ENCODE data around the gene CLDN34.

The CLDN34 gene

DNA sequence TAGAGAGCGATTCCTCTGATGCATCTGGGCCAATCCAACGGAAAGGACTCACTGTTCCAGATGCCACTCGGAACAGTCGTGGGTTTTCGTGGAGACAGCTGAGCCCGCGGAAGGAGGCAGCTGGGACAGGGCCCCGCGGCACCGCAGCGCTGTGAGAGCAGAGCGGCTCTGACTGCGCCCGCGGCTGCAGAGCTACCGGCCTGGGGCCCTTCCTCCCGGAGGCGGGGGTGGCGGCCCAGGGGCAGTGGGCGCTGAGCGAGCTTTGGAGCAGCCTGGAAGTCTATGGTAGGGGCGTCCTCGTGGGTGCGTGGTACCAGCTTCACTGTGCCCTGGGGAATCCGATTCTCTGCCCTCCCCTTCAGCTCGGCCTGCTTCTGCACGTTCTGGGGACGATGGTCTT, 24.9 kb downstream of the CLDN34 start:
- H2AFZ ChIP-seq (ENCODE audit: low read depth, low read length), result no peak overlapping the region
- no peaks in the 10 kb centered on the region for H3K36me3 ChIP-seq (ENCODE audit: insufficient read depth, low read length)
- no peak overlapping the region for H3K4me3 ChIP-seq (ENCODE audit: low read length)
- H3K4me1 ChIP-seq (ENCODE audit: insufficient read depth, low read length), result no peaks in the 10 kb centered on the region
- no peaks in the 10 kb centered on the region for H3K27me3 ChIP-seq (ENCODE audit: insufficient read depth, low read length)
- no peaks in the 10 kb centered on the region for H3K9me3 ChIP-seq (ENCODE audit: low read length)

DNA sequence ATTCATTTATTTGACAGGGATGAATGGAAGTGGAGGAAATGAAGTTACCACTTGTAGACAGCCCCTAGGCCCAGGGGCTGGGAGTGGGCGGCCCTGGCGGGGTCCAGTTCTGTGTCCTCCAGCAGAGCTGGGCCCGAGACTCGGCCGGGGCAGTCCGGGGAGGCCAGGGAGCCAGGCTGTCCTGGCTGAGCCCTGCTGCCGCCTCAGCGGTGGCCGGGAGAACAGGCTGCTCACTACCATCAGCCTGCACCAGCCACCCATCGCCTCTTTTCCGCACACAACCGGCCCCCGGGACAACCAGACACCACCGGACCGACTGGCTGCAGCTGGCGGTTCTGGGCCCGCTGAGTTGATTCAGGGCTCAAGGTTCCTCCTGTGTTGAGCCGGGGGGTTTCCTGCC, 25.6 kb downstream of the CLDN34 start:
- Histone ChIP-seq H3K4me3 (ENCODE audit: low read length) (no peak overlapping the region), H3K27me3 (ENCODE audit: insufficient read depth, low read length) (no peaks in the 10 kb centered on the region), H3K9me3 (ENCODE audit: low read length) (no peaks in the 10 kb centered on the region), H2AFZ (ENCODE audit: low read depth, low read length) (no peak overlapping the region), H3K4me1 (ENCODE audit: insufficient read depth, low read length) (no peaks in the 10 kb centered on the region), H3K36me3 (ENCODE audit: insufficient read depth, low read length) (no peaks in the 10 kb centered on the region)

DNA sequence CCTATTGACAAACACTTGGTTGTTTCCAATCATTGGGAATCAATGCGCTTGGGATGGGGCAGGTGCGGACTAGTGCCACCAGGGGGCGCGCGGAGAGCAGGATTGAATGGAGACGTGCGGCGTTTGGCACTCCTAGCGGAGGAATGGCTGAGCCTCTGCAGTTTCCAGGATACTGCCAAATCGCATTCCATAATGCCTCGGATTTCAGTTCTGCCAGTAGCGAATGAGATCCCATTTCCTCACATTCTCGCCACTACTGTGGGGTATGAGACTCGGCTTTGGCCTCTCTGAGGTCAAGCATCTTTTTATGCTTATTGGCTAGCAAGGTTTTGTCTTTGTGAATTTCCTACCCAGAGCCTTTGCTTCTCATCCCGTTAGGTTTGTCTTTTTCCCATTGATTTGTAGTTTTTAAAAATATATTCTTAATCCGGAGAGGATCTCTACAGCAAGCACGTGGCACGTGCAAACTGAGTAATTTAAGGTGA, 28.7 kb downstream of the CLDN34 start:
- Histone ChIP-seq H3K36me3 (ENCODE audit: insufficient read depth, low read length) (no peaks in the 10 kb centered on the region), H3K9me3 (ENCODE audit: low read length) (no peaks in the 10 kb centered on the region), H3K4me3 (ENCODE audit: low read length) (no peak overlapping the region), H2AFZ (ENCODE audit: low read depth, low read length) (no peak overlapping the region), H3K27me3 (ENCODE audit: insufficient read depth, low read length) (no peaks in the 10 kb centered on the region), H3K4me1 (ENCODE audit: insufficient read depth, low read length) (no peaks in the 10 kb centered on the region)

DNA sequence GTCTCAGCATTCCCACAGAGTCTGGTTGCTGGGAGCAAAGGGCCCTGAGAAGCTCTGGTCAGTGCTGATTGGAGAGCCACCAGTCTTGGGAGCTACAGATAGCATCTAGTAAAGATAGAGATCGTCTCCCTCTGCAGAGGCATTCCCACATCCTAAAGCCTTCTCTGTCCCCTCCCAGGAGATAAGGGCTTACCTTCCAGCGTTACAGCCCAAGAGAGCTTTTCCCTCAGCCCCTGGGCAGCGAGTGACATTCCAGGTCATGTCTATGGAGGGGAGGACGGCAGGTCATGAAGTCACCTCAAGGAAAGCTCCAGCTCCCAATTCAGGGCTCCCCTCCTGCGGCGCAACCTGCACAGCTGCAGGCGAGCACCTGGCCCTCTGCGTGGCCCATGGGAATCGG, 29.9 kb downstream of the CLDN34 start:
- Histone ChIP-seq H2AFZ (ENCODE audit: low read depth, low read length) (no peak overlapping the region), H3K4me3 (ENCODE audit: low read length) (no peak overlapping the region), H3K27me3 (ENCODE audit: insufficient read depth, low read length) (no peaks in the 10 kb centered on the region), H3K36me3 (ENCODE audit: insufficient read depth, low read length) (no peaks in the 10 kb centered on the region), H3K4me1 (ENCODE audit: insufficient read depth, low read length) (no peaks in the 10 kb centered on the region), H3K9me3 (ENCODE audit: low read length) (no peaks in the 10 kb centered on the region)

DNA sequence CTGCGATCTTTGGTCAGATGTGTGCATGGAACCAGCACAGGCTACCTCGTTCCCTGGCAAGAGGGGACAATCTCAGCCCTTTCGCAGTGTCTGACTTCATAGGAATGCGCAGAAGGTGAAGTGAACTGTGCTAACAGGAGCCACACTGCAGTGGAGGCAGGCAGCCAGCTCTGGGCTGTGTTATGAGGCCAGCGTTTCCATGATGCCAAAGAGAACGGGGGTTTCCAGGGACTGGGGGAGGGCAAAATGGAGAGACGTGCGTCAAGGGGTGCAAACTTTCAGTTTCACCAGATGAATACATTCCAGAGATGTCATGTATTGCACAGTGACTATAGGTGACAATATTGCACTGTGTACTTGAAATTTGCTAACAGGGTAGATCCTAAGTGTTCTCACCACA, 30.4 kb downstream of the CLDN34 start:
- no peak overlapping the region for H2AFZ ChIP-seq (ENCODE audit: low read depth, low read length)
- no peaks in the 10 kb centered on the region for H3K36me3 ChIP-seq (ENCODE audit: insufficient read depth, low read length)
- no peaks in the 10 kb centered on the region for H3K9me3 ChIP-seq (ENCODE audit: low read length)
- no peaks in the 10 kb centered on the region for H3K27me3 ChIP-seq (ENCODE audit: insufficient read depth, low read length)
- H3K4me3 ChIP-seq (ENCODE audit: low read length), result no peak overlapping the region
- no peaks in the 10 kb centered on the region for H3K4me1 ChIP-seq (ENCODE audit: insufficient read depth, low read length)

DNA sequence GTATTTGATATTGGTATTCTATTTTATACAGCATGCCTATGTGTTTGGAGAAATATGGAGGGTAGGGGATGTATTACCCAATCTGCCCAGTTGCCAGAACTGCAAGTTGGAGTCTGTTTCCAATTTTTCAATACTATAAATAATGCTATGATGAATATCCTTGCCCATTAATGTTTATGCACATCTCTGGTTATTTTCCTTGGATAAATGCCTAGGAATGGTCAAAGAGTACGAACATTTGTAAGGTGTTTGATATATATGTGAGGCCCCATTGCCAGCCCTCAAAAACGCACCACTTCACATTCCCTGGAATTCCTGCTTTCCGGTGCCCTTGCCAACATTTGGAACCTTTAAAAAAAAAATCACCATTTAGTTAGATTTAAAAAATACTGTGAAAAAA, 34.3 kb downstream of the CLDN34 start:
- Histone ChIP-seq H3K9me3 (ENCODE audit: low read length) (no peaks in the 10 kb centered on the region), H3K4me3 (ENCODE audit: low read length) (no peak overlapping the region), H3K4me1 (ENCODE audit: insufficient read depth, low read length) (no peaks in the 10 kb centered on the region), H3K27me3 (ENCODE audit: insufficient read depth, low read length) (no peaks in the 10 kb centered on the region), H3K36me3 (ENCODE audit: insufficient read depth, low read length) (no peaks in the 10 kb centered on the region), H2AFZ (ENCODE audit: low read depth, low read length) (no peak overlapping the region)

DNA sequence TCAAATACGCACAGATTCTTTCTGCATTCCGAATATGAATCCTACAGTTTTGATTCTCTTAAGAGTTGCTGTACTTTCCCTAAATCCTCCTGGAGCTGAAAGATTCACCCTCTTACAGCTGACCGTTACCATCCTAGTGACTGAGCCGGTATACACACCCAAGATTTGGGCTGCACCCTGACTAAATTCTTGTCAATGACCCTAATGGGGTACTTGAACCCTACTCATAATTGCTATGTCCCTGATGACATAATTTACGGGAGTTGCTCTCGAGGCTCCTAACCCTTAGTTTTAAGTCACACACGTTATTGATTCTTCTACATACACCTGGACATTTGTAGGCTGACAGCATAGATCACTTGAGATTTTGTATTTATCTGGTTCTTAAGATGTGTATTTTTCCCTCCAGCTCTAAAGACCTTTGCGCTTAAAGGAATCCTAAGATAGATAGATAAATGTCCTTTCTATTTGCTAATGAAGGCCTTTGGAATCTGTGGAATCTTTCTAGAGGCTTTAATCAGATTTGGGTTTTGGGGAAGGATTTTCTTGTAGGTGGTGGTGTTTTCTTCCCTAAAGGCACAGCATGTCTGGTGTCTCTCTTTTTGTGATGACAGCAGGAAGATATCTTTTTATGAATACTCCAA, 37.8 kb downstream of the CLDN34 start:
- Histone ChIP-seq H3K4me3 (ENCODE audit: low read length) (no peak overlapping the region), H2AFZ (ENCODE audit: low read depth, low read length) (no peak overlapping the region), H3K4me1 (ENCODE audit: insufficient read depth, low read length) (no peaks in the 10 kb centered on the region), H3K36me3 (ENCODE audit: insufficient read depth, low read length) (no peaks in the 10 kb centered on the region), H3K27me3 (ENCODE audit: insufficient read depth, low read length) (no peaks in the 10 kb centered on the region), H3K9me3 (ENCODE audit: low read length) (no peaks in the 10 kb centered on the region)

DNA sequence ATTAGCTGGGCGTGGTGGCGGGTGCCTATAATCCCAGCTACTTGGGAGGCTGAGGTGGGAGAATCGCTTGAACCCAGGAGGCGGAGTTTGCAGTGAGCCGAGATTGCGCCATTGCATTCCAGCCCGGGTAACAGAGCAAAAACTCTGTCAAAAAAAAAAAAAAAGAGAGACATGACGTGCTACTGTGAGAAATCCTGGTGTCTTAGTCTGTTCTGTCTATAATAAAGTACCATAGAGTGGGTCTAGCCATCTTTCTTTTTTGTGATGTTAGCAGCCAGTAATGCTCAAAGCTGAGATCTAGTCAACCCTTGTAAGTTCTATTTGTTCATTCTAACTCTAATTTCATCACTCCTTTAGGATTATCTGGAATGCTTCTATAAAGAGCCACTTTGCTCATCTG, 38.9 kb downstream of the CLDN34 start:
- no peaks in the 10 kb centered on the region for H3K27me3 ChIP-seq (ENCODE audit: insufficient read depth, low read length)
- H3K4me1 ChIP-seq (ENCODE audit: insufficient read depth, low read length), result peaks cover 5% of the 10 kb centered on the region
- no peak overlapping the region for H2AFZ ChIP-seq (ENCODE audit: low read depth, low read length)
- H3K4me3 ChIP-seq (ENCODE audit: low read length), result no peak overlapping the region
- H3K9me3 ChIP-seq (ENCODE audit: low read length), result no peaks in the 10 kb centered on the region
- H3K36me3 ChIP-seq (ENCODE audit: insufficient read depth, low read length), result no peaks in the 10 kb centered on the region

DNA sequence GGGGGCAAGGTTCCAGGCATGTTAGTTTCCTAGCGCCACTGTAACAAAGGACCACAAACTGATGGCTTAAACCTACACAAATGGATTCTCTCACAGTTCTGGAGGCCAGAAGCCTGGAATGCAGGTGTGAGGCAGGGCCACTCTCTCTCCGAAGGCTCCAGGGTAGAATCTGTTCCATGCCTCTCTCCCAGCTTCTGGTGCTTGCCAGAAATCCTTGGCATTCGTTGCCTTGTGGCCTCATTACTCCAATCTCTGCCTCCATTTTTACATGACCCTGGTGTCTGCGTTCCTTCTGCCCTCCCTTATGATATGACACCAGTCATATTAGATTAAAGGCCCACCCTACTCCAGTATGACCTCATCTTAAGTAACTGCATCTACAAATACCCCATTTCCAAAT, 39.6 kb downstream of the CLDN34 start:
- Histone ChIP-seq H3K9me3 (ENCODE audit: low read length) (no peaks in the 10 kb centered on the region), H3K4me3 (ENCODE audit: low read length) (no peak overlapping the region), H3K36me3 (ENCODE audit: insufficient read depth, low read length) (no peaks in the 10 kb centered on the region), H3K27me3 (ENCODE audit: insufficient read depth, low read length) (no peaks in the 10 kb centered on the region), H3K4me1 (ENCODE audit: insufficient read depth, low read length) (peaks cover 12% of the 10 kb centered on the region), H2AFZ (ENCODE audit: low read depth, low read length) (no peak overlapping the region)

DNA sequence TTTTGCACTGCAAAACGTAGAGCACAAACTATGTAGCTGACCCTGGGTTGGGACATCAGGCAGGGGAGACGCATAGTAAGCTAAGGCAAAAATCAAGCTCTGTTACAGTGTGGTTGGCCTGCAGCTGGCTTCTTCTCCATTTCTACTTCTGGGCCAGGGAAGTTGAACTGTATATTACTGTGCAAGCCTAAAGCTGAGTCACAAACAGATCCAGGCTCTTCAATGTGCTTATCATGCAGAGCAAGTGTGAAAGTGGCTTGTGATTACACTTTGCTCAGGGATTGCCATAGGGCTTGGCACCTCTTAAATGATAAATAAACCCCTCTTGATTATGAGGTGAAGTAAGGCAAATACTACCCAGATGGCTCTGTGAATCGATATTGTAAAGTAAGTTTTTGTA, 40.5 kb downstream of the CLDN34 start:
- Histone ChIP-seq H3K9me3 (ENCODE audit: low read length) (no peaks in the 10 kb centered on the region), H3K4me1 (ENCODE audit: insufficient read depth, low read length) (peaks cover 14% of the 10 kb centered on the region)

DNA sequence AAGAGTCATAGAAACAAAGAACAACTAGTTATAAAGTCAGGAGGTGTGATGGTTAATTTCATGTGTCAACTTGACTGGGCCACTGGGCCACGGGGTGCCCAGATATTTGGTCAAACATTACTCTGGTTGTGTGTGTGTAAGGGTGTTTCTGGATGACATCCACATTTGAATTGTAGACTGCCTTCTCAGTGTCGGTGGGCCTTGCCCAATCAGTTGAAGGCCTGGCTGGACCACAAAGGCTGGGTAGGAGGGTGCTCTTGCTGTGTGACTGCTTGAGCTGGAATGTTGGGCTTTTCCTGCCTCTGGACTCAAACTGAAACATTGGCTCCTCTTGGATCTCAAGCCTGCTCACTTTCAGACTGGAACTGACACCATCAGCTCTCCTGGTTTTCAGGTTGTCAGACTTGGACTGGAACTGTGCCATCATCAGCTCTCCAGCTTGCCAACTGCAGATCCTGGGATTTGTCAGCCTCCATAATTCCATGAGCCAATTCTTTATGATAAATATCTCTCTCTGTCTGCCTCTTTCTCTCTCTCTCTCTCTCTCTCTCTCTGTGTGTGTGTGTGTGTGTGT, 41.4 kb downstream of the CLDN34 start:
- Histone ChIP-seq H3K36me3 (ENCODE audit: insufficient read depth, low read length) (no peaks in the 10 kb centered on the region), H3K4me1 (ENCODE audit: insufficient read depth, low read length) (peaks cover 14% of the 10 kb centered on the region), H3K27me3 (ENCODE audit: insufficient read depth, low read length) (no peaks in the 10 kb centered on the region), H3K9me3 (ENCODE audit: low read length) (no peaks in the 10 kb centered on the region), H3K4me3 (ENCODE audit: low read length) (no peak overlapping the region), H2AFZ (ENCODE audit: low read depth, low read length) (no peak overlapping the region)

More for the DNA sequence above, 40.5 kb downstream of the CLDN34 start:
- Histone ChIP-seq H3K27me3 (ENCODE audit: insufficient read depth, low read length) (no peaks in the 10 kb centered on the region), H3K36me3 (ENCODE audit: insufficient read depth, low read length) (no peaks in the 10 kb centered on the region), H2AFZ (ENCODE audit: low read depth, low read length) (no peak overlapping the region), H3K4me3 (ENCODE audit: low read length) (no peak overlapping the region)

DNA sequence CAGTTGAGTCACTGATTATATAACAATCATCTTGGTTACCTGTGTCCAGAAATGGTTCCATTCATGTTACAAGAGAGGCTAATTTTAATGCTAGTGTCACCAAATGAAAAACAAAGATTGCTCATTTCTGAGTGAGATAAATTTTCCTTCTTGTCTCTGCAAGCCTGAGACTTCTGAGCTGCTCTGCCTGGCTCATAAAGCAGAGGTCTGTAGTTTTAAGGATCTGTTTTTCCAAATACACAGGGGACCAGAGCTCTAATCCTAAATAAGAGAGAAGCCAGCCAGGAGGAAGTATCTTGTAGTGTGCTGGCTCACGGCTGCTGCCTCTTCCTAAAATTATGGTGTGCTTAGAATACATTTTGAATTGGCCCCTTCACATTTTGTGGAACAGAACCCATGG, 42.6 kb downstream of the CLDN34 start:
- Histone ChIP-seq H3K9me3 (ENCODE audit: low read length) (no peaks in the 10 kb centered on the region), H2AFZ (ENCODE audit: low read depth, low read length) (no peak overlapping the region), H3K4me3 (ENCODE audit: low read length) (no peak overlapping the region), H3K36me3 (ENCODE audit: insufficient read depth, low read length) (no peaks in the 10 kb centered on the region), H3K4me1 (ENCODE audit: insufficient read depth, low read length) (peaks cover 14% of the 10 kb centered on the region), H3K27me3 (ENCODE audit: insufficient read depth, low read length) (no peaks in the 10 kb centered on the region)

DNA sequence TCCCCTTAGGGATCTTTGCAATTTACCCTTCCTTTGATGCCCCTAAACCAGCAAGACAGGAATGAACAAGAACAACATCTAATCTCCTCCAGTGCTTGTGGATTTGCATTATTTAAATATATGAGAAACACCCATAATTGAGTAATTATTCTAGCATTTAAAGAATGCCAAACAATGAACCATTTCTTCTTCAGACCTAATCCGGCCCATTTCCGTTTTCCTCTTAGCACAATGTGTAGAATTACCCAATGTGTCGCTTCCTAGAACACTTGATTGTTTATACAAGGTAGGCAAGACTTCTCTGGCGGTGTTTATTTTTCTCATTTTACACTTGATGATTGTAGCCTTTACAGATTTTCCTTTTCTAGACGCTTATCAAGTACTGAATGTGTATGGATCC, 43.5 kb downstream of the CLDN34 start:
- Histone ChIP-seq H3K4me1 (ENCODE audit: insufficient read depth, low read length) (peaks cover 14% of the 10 kb centered on the region), H3K27me3 (ENCODE audit: insufficient read depth, low read length) (no peaks in the 10 kb centered on the region), H3K9me3 (ENCODE audit: low read length) (no peaks in the 10 kb centered on the region), H3K36me3 (ENCODE audit: insufficient read depth, low read length) (no peaks in the 10 kb centered on the region), H3K4me3 (ENCODE audit: low read length) (no peak overlapping the region), H2AFZ (ENCODE audit: low read depth, low read length) (no peak overlapping the region)
